GM18519 (cell line): ENCODE data around the gene C6orf89.
A peak's percentile ranks its signal among the peaks of the same experiment; 100 is the strongest.

Experiments
- ATAC-seq: cut with Tn5 transposase; IDR thresholded peaks from one replicate; pipeline ENCODE4 v1.9.1; 2021; ENCODE audit warnings: mild to moderate bottlenecking, moderate library complexity; ENCODE audit not compliant: unreplicated experiment, low FRiP score

The C6orf89 gene

GRCh38 chr6:36885461-36886401 lies at the start of gene C6orf89:
Gene C6orf89, plus strand, starts transcription at chr6:36885952. Its CDS starts 13,493 bp downstream, at chr6:36899445.
- ATAC-seq = peak; percentile 86

DNA sequence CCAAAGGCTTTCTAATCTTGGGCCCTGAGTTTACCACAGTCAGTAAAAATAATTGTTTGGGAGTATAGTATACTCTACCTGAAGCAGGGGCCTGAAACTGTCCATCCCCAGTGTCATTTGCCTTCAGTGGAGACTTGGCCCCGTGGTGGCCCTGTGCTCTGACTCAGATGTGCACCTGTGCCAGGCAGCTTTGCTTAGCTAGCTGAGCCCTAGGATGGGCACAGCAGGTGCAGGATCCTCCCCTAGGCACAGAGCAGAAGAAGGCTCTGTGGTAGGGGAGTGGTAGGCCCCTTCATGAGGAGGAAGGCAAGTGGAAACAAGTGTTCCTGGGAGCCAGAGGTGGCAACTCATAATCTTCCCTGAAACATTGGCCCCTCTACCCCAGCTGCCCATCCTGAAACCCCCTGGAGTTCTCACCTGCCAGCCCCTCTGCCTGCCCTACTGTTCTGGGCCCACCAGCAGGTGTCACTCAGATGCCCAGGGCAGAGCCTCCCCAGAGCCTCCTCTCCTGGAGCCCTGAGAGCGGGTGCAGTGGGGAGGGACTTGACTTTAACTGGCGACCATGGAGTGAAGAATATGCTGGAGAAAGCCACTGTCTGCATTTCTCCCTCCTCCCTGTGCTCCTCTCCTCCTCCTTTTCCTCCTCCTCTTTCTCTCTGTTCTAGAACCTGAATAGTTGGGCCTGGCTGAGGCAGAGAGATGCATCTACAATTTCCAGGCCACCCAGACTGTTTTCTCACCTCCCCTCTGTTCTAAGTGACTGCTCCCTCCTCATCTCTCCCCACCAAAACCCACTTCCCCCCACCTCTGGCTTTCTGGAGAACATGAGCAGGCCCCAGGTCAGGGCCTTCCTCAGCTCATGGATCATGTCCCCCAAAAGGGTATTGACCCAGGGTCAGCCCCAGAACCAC lies 49.4 kb upstream of the C6orf89 start:
- ATAC-seq = no peak

- no peak for ATAC-seq
Measured at GRCh38 chr6:36837022-36837339, 48.8 kb upstream of the C6orf89 start.

DNA sequence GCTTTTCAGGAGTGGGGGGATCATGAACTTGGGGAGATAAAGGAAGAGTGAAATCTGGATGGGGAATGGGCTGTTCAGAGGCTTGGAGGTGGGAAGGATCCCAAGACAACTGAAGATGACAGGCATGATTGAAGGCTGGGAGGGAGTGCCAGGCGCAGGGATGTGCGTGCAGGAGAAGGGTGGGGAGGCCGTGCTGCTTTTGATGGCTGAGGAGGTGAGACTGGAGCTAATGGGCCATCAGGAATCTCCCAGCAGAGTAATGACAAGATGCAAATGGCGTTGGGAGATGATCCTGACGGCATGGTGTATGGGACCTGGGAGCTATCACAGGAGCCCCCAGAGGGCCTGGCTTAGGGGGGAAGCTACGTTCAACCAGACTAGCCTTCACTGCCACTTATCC lies 48.1 kb upstream of the C6orf89 start:
- no peak for ATAC-seq

DNA sequence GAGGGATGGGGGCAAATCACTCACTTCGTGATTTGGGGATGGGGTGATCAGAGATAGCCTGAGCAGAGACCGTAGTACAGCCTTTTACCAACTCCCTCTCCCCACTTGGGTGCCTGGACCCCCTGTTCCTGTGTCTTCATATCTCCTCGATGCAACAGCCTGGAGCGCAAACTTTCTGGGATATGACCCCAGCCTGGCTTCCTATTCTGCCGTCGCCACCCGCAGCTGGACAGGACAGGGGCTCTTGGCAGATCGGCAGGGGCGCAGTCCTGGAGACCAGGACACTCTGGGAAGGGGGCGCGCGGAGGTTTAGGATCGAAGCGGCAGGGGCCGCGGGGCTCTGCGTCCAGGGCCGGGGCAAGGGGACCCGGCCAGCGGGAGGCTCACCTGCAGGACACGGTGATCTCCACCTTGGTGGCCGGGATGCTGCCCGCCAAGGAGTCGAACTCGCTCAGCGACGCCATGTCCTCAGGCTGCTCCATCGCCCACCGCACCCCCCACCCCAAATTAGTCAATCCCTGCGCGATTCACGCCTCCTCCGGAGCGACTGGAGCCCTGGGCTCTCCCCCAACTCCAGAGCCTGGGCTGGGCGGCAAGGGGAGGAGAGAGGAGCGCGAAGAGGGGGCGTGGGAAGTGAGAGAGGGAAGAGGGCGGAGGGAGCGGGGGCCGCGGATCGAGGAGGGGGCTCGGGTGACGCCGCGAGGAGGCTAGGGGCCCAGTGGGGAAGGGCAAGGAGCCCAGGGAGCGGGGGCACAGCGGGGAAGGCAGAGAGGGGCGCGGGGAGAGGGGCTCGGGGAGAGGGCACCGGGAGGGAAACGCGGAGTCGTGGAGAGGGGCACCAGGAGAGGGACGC lies 46.6 kb upstream of the C6orf89 start, which contains the start of gene CPNE5:
Gene CPNE5 (minus strand): TSS at position 549 of the 853 bp plus-strand sequence. CDS start 67 bp downstream, at position 482.
- no peak for ATAC-seq

GRCh38 chr6:36839749-36840431 lies 45.9 kb upstream of the C6orf89 start:
- ATAC-seq = no peak

GRCh38 chr6:36840432-36841403 lies 45.0 kb upstream of the C6orf89 start:
- ATAC-seq = no peak

DNA sequence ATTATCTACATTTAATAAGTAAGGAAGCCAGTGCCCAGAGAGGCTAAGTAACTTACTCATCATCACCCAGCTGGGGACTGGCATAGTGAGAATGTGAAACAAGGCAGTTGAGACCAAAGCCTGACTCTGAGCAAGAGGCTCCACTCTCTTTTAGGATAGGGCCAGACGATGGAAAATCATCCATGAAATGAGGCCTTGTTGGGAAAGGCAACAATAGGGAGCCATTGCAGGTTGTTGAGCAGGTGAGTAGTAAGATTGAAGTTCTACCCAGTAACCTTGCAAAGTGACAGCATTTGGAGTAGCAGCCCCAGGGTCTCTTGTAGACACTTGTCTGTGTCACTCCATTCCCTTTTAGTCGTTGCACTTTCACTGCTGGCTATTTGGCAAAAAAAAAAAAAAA lies 44.0 kb upstream of the C6orf89 start:
- no peak for ATAC-seq

- no peak for ATAC-seq
Measured at GRCh38 chr6:36843170-36843569, 42.6 kb upstream of the C6orf89 start.

DNA sequence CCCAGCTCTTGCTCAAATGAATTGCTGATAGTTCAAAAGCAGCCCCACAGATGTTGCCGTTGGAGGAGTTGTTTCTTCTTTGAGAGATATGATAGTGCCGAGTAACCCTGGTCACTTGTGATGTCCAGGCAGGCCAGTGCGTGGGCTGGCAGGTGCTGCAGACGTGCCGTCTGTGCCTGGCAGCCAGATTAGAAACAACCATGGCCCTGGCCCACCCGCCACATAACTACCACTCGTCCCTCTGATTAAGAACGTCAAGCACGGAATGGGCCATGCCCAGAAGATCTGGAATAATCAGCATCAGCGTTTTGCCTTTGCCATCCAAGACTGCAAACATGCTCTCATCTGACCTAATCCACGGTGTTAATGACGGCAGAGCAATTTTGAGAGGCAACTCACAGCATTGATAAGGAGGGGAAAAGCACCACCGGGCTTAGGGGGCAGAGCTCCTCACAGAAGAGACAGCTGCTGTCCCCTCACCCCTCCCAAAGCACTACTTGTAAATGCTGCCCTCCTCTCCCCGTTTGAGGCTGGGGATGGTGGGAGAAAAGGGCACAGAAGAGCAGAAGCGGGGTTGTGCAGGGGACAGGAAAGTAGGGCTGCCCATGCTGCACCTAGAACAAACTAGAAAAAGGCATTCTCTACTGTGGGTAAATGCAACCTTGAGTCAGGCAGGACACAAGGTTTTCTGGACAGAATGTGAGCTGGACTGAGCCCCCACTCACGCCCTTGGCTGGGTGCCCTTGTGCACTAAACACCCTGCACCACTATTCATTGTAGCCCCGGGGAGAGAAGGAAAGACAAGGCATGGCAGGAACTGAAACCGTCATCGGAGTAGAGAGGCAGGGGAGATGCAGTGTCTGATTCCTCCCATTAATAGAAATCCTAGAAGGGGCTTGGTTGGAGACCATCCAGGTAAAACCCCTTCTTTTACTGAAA lies 41.3 kb upstream of the C6orf89 start:
- no peak for ATAC-seq

DNA sequence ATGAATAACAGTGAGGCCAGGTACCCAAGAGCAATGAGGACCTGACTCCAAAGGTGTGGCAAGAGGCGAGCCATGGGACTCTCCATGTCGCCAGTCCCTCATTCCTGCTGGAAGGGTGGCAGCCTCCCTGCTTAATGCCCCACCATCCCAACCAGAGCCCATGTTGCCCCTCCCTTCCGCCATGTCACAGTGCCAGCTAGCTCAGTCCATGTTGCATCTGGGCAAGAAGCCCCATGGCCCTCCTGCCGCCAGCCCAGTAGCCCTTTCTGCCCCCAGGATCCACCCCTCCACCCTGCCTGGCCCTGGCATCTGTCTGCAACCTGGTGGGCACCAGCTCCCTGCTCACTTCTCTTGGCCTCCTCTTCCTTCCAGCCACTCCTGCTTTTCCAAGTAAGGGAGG lies 40.5 kb upstream of the C6orf89 start:
- ATAC-seq = no peak

- no peak for ATAC-seq
Measured at GRCh38 chr6:36847152-36847551, 38.6 kb upstream of the C6orf89 start.

DNA sequence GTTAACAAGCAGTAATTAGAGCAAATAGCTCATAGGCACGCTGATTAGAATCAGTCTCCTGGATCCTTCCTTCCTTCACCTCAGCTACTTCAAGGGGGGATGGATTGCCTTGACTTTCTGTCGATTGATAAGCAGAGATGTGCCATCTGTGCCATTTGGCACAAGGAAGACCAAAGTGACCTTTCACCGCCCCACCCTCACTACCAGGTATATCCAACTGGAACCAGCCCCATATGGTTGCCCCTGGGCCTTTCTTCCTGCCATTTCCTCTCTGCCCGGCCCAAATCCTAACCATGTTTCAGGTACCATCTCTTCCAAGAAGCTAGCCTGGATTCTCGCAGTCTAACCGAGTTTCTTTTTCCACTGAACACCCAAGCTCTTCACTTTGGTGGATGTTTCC lies 37.8 kb upstream of the C6orf89 start:
- ATAC-seq = no peak

DNA sequence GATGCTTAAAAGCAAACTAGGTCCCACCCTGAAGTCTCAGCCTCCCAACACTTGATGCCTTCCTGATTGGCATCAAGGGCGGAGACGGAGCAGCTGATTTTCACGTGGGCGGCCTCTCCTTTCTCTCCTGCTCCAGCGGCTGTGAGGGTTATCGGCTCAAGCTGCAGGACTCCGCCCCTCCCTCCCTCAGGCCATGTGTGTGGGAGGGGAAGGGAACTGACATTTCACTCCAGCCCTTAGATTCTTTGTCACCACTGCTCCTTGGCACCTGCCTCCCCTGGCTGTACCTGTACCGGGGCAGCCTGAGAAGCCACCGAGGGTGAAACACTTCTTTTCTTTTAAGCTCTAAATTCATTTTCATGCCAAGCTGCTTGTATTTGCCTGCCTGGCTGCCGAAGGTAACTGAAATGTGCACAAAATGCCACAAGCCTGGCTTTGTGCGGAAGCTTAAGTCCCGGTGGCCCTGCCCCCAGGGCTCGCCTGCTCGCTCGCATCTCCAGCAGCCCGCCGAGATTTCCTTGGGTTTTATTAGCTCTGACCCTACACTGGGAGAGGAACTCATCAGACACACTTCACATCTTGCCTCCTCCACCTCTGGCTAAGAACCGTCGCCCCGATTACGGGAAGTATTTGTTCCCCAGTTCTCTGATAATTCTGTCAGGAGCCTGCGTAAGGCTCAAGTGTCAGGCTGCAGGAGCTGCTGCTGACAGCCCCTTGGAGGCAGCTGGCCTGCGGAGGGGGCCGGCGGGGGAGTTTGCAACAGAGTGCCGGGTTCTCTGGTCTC lies 36.9 kb upstream of the C6orf89 start:
- no peak for ATAC-seq

GRCh38 chr6:36850021-36850420 lies 35.7 kb upstream of the C6orf89 start:
- ATAC-seq = no peak

DNA sequence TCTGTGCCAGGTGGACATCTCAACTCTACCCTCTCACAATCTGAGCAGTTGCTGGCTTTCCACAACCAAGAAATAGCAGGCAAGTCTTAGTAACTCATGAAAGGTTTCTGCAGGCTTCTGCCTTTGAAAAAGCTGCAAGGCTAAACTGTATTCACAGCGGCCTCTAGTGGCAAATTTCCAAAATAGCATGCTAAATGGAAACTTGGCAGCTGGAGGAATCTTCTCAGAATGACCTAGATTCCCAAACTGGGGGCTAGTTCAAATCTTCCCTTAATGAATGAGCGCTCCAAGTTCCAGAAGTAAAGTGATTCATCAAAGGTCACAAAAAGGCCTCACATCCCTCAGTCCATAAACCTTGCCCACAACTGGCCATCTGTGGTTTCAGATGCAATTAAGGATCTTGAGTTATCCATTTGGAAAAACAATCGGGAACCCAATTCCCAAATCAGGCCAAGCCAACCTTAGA lies 34.6 kb upstream of the C6orf89 start:
- ATAC-seq = no peak

- ATAC-seq = no peak
Measured at GRCh38 chr6:36851626-36852025, 34.1 kb upstream of the C6orf89 start.
